T-helper 9 cell (primary cell): ENCODE data around the gene IQSEC3.

ENCODE experiments used
- DNase-seq: peaks from one replicate; pipeline ENCODE4 v3.0.0-alpha.2; 2020

Gene IQSEC3

DNA sequence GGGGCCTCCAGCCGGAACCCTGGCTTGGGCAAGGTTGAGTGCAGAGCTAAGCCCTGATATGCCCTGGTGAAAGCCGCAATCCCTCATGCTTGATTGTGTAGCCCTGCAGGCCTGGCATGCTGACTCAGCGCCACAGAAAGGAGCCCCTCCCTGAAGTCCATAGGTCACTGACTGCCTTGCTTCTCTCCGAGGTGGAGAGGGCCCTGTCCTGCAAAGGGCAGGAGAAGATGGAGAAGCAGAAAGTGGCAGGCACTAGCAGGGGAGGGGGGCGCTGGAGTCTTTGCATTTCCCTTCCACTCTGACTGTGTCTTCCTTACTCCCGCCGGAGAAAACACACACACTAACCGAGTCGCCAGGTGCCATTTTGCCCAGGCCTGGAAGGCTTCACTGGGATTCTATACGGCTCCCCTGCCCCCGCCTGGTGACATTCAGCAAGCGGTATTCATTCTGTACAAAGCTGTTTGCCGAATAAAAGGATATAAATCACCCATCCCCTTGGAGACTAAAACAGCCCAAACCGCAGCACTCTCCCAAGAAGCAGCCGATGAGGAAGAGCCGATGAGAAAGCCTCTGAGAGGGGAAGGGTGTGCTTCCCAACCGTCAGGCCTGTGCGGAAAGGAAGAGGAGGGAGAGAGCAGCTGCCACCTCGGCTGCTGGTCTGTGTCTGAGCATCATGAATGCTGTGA is 77.5 kb downstream of the IQSEC3 start:
- DNase-seq, result no peak

GRCh38 chr12:144650-145284 is 78.2 kb downstream of the IQSEC3 start:
- no peak for DNase-seq

- no peak for DNase-seq
Measured at GRCh38 chr12:145369-145960, 78.9 kb downstream of the IQSEC3 start.

GRCh38 chr12:147242-147641 is 80.7 kb downstream of the IQSEC3 start:
- no peak for DNase-seq

GRCh38 chr12:148676-149416 is 82.3 kb downstream of the IQSEC3 start:
- no peak for DNase-seq

- DNase-seq, result no peak
Measured at GRCh38 chr12:151579-151978, 85.0 kb downstream of the IQSEC3 start.

- DNase-seq, result no peak
Measured at GRCh38 chr12:152440-152839, 85.9 kb downstream of the IQSEC3 start.

- DNase-seq, result no peak
Measured at GRCh38 chr12:153080-153746, 86.6 kb downstream of the IQSEC3 start.

DNA sequence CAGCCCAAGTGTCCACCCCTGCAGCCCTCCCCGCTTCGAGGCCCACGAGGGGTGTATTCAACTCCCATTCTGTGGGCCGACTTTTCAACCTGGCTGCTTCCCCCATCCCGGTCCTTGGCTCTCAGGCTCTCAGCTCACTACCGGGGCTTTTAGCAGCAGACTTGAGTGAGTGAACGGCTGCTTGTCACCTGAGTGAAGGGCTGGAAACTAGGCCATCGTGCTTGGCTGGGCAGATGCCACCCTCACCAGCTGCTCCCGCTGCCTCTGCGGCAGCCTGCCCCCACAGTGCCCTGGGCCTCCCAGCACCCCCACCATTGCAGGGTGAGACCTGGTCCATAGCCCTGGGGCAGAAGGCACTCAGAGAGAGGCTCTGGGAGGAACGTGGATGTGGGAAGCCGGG is 87.5 kb downstream of the IQSEC3 start:
- DNase-seq, result no peak

- no peak for DNase-seq
Measured at GRCh38 chr12:155006-155405, 88.4 kb downstream of the IQSEC3 start.

- no peak for DNase-seq
Measured at GRCh38 chr12:155646-156045, 89.1 kb downstream of the IQSEC3 start.

DNA sequence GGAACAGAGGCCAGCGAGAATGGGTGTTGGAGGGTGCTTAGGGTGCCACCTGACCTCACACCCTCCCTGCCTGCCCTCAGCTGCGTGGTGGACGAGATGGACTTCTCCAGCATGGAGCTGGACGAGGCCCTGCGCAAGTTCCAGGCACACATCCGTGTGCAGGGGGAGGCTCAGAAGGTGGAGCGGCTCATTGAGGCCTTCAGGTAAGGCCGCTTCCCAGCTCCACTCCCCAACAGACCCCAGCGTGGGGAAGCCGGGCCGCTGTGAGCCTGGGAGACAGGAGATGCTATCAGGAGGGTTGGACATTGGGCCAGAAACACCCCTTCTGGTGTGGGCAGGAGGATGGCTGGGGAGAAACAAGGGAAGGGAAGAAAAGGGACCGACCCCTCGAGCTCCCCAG is 90.4 kb downstream of the IQSEC3 start:
- DNase-seq, result no peak

GRCh38 chr12:157644-158043 is 91.1 kb downstream of the IQSEC3 start:
- DNase-seq, result no peak

DNA sequence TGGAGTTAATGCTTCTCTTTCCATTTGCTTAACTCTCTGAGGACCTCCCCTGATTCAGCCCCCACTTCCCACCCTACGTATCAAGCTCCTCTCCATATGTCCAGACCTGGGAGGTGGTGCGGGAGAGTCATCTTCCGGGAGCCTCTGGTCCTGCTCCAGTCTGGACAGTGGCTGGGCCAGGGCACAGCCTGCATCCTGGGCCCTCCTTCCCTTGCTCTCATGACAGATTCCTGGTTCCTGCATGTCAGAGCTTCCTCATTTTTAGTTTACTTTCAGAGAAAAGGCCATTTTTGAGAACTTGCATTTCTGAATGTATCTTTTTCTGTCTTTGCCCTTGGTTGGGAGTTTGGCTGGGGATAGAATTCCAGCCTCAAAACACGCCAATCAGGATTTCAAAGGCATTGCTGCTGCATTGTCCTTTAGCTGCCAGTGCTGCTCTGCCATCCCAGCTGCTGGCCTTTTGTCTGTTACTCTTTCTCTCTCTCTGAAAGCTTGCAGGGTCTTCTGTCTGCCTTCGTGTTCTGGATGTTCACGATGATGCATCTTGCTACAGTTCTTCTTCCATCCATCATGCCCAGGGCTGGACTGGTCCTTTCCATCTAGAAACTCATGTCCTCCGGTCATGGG is 92.7 kb downstream of the IQSEC3 start:
- DNase-seq, result no peak

- no peak for DNase-seq
Measured at GRCh38 chr12:160858-161257, 94.3 kb downstream of the IQSEC3 start.

DNA sequence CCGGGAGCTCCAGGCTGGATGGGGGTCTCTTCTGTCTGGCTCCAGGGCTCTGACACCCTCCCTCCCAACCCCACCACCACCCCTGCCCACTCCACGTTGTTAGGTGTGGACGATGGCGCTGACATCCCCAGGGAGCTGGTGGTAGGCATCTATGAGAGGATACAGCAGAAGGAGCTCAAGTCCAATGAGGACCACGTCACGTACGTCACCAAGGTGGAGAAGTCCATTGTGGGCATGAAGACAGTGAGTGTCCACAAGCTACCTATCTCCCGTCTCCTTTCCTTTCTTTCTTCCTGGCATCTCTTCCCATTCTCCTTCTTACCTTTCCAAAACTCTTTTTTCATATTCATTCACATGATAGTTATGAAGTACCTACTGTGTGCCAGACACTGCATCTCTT is 95.3 kb downstream of the IQSEC3 start:
- DNase-seq, result no peak

DNA sequence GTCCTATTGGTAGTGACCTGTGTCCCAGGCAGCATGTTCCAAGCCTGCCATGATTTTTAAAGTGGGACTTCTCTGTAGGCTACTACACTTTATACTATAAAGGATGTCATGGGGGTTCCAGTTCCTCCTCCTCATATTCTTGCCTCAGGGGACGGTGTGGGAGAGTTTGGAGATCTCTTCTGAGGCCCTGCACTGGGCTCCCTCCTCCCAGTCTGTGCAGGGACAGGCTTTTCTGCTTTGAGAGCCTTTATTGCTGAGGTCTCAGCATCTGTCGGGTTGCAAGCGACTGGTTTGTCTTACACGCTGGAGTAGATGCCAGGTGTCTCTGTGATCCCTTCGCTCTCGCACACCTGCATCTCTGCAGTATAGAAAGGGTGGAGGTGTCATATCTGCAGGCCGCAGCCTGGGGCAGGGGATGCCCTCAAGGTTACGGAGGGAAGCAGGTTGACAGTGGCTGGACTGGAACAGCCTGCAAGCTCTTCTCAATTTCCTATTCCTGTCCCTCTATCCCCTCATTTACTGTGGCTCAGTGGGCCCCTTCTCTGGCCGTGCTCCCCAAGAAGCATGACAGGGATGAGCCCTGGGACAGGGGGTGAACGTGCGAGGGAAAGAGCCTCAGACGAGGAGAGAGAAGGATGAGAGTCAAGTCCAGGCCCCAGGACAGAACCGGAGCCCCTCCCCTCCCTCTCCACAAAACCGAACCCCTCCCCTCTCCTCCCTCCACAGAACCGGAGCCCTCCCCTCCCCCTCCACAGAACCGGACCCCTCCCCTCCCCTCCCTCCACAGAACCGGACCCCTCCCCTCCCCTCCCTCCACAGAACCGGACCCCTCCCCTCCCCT is 96.1 kb downstream of the IQSEC3 start:
- no peak for DNase-seq

DNA sequence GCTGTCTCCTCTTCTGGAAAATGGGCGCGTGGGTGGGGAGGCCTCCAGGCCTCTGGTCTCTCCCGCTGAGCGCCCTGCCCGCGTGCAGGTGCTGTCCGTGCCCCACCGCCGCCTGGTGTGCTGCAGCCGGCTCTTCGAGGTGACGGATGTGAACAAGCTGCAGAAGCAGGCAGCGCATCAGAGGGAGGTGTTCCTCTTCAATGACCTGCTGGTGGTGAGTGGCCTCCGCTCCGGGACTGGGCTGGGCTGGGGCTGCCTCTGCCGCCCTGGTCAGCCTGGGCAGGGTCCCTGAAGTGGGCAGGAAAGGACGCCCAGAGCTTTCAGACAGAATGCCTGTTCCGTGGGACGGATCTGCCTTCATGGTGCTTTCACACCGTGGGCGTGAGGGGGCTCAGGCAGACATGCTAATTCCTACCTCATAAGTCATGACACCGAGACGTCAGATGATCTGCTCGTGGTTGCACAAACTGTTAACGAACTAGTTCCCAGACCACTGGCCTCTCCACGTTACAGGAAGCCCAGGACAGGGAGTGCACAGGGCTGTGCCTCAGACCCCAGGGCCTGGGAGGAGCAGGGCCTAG is 96.9 kb downstream of the IQSEC3 start:
- DNase-seq, result no peak

- DNase-seq, result no peak
Measured at GRCh38 chr12:164207-164606, 97.6 kb downstream of the IQSEC3 start.

DNA sequence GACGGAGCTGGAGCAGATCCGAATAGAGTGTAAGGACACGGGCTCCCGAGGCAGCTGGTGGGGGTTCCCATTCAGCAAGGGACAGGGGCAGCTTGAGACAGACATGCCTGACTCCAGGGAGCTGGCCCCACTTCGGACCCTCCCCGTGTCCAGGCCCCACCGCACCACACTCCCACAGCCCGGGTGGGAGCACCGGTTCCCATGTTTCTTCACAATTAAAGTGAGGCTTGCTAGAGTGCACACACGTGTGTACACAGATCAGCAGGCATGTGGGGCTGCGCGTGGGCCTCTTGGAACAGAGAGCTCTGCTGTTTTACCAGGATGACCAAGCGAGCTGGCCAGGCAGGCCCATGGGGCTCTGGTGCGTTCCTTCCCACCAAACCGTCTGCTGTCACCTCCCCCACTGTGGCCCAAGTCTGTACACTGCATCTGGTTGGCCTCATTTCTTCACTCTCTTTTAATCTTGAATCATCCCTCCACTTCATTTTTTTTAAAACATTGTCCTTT is 99.3 kb downstream of the IQSEC3 start:
- no peak for DNase-seq

- DNase-seq, result no peak
Measured at GRCh38 chr12:166425-167075, 100.0 kb downstream of the IQSEC3 start.
